GM12864 (cell line): ENCODE data around the gene SLC15A1.

Source experiments
- DNase-seq: peaks from one replicate; pipeline ENCODE4 v3.0.0-alpha.2; 2011; ENCODE audit warnings: low read depth
- H3K4me3 ChIP-seq: 2 replicates; pipeline ENCODE4 v1.5.1; 2011; ENCODE audit warnings: mild to moderate bottlenecking, low read depth, low read length, control low read depth
- TF ChIP-seq, protein P1 (sequence below): IDR thresholded peaks from 2 replicates; pipeline ENCODE4 v1.5.1; 2011; ENCODE audit warnings: low read depth, mild to moderate bottlenecking, moderate library complexity, low read length, control low read depth, inconsistent platforms; ENCODE audit errors: missing control alignments

The SLC15A1 gene

DNA sequence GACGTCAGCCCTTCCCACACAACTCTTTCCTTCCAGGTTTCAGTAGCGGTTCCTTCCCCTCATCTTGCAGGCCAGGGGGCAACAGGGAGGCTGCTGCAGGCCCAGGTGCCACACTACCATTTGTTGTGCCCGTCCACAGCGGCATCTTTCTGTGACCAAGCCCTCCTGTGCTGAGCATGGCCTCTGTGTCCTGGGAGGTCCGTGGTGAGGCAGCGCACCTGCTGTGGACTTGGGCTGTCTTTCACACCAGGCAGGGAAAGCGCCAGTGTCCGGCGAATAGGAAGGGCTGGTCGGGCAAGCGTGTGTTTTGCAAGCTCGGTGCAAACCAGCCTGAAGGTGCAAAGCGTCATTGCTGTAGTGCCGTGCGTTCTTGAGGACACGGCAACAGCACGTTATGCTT is 21.4 kb downstream of the SLC15A1 start:
- TF ChIP-seq, protein P1, sequence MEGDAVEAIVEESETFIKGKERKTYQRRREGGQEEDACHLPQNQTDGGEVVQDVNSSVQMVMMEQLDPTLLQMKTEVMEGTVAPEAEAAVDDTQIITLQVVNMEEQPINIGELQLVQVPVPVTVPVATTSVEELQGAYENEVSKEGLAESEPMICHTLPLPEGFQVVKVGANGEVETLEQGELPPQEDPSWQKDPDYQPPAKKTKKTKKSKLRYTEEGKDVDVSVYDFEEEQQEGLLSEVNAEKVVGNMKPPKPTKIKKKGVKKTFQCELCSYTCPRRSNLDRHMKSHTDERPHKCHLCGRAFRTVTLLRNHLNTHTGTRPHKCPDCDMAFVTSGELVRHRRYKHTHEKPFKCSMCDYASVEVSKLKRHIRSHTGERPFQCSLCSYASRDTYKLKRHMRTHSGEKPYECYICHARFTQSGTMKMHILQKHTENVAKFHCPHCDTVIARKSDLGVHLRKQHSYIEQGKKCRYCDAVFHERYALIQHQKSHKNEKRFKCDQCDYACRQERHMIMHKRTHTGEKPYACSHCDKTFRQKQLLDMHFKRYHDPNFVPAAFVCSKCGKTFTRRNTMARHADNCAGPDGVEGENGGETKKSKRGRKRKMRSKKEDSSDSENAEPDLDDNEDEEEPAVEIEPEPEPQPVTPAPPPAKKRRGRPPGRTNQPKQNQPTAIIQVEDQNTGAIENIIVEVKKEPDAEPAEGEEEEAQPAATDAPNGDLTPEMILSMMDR = no peak
- H3K4me3 ChIP-seq = no peak overlapping the region
- DNase-seq = no peak

DNA sequence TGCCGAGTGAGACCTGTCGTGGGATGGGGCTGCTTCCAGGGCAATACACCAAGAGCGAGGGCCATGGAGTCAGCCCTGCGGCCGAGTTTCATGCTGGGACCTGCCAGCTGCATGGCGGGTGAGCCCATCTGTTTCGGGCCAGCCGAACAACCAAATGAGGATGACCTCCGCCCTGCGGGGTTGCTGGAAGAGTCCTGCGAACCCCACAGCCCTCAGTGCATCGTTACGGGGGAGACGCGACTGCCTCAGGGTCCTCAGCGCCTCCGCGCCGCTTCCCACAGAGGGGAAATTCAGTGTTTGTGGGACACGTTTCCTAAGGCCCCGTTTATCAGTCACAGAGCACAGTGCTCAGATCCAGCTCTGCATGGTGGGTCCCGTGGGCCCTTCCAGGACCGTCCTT is 22.0 kb downstream of the SLC15A1 start:
- no peak overlapping the region for H3K4me3 ChIP-seq
- DNase-seq = no peak
- TF ChIP-seq, protein P1 = no peak

DNA sequence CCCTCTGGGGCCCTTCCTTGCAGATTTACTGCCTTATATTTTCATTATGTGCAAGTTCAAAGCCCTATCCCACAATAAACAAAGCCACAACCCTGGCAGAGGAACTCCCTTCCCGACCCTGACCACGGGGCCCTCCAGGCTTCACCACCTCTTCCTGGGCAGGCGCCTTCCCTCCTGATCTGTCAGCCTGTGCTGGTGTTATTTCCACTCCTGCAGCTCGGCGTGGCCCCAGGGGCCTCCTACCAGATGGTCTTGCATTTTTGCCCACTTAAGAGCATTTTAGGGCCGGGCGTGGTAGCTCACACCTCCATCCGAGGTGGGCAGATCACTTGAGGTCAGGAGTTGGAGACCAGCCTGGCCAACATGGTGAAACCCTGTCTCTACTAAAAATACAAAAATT is 22.8 kb downstream of the SLC15A1 start:
- TF ChIP-seq, protein P1 = no peak
- DNase-seq = no peak
- H3K4me3 ChIP-seq = no peak overlapping the region

DNA sequence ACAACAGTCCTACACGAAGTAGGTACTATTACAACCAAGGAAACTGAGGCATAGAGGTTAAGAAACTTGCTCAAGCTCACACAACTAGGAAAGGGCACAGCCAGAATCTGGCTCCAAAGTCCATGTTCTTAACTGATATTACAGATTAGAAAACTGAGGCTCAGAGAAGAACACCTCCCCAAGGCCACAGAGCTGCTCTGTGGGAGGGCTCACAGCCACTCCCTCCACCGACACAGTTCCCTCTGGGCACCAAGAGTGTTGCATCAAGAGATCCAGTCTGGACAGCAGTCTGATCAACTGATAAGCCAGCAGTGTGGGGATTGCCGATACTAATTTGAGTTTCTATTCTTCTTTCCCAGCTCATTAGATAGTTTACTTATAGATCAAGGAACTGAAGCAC is 29.5 kb downstream of the SLC15A1 start:
- no peak for DNase-seq
- TF ChIP-seq, protein P1 = no peak
- no peak overlapping the region for H3K4me3 ChIP-seq

DNA sequence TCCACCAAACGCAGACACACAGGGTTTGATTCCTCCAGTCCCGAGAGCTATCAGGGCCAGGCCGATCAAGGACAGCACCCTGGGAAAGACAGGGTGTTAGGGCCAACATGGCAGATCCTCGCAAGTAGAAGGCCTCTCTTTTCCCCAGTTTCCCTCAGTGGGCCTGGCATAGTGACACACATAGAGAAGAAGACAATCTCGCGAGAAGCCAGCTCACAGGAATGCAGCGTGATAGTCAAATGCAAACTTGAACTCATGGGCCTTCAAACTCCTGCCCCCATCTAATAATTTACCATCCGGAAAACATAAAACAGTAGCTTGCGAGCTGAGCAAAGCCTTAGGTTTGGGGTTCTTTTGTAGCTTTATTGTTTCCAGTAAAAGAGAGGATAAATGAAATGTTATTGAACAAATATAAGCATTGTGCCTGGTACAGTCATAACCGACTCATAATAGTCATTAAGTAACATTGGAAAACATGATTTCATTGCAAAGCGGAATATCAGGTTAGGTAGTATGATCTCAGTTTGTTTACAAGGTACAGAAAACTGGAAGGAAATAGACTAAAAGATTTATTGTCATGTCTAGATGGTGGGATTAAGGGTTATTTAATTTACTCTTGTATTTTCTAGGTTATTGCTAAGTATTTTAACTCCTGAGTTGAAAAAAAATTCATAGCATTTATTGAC is 30.5 kb downstream of the SLC15A1 start:
- no peak for DNase-seq
- TF ChIP-seq, protein P1 = no peak
- H3K4me3 ChIP-seq = no peak overlapping the region

DNA sequence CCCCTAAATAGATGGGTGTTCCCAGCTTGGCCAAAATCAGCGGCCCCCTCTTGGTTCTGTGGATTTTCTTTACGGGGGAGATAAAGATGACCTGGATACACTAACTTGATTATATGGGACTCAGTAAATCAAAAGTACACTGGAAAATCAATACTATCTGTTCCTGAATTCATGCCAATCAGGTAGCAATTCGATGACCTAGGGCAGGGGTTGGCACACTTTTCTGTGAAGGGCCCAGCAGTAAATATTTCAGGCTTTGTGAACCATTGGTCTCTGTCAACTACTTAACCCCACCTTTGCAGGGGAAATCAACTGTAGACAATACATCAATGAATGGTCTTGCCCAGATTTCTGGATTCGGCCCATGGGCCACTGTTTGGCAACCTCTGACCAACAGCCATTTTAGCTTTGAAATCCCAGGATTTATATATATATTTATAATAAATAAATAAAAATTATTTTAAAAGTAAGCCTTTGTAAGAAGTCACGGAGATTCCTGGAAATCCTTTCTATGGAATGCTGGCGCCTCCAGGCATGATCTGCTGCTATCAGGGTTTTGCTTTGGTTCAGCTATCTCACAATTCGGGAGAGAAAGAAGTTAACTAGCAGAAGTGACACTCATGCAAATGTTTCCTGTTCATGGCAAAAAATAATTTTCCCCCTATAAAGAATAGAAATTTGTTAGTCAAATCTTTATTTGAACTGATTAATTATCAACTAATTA is 32.8 kb downstream of the SLC15A1 start:
- TF ChIP-seq, protein P1 = no peak
- DNase-seq = no peak
- H3K4me3 ChIP-seq = no peak overlapping the region
